Fibroblast of skin of abdomen (primary cell): ENCODE measurements around the gene LRRC71.

ENCODE experiments used
- DNase-seq: peaks from one replicate; pipeline ENCODE4 v3.0.0-alpha.2; 2013

Gene LRRC71

DNA sequence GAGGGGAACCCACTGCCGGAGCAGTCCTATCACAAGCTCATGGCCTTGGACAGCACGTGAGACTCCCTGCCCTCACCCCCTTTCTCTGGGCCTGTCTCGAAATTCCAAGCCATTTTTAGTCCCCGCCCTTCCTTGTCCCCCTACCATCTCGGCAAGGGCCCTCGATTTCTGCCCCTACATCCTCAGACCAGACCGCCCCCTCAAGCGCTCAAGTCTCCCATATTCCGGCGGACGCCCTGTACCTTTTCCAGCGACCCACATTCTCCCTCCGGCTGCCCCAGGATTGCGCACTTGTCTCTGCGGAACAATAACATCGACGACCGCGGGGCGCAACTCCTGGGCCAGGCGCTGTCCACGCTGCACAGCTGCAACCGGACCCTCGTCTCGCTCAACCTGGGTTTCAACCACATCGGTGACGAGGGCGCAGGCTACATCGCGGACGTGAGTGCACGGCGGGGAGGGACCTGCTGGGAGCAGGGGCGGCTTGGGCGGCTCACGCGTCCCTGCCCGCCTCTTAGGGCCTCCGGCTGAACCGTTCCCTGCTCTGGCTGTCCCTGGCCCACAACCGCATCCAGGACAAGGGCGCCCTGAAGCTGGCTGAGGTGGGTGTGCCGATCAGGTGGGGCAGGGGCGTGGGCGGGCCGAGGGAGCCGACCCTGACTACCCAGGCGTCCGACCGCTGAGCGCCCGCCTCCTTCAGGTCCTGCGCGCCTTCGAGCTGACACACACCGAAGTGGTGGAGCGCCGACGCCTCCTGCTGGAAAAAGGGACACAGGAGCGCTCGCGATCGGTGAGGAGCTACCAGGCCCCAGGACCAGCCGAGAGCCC, 7.0 kb downstream of the LRRC71 start:
- peak; percentile 71 for DNase-seq

DNA sequence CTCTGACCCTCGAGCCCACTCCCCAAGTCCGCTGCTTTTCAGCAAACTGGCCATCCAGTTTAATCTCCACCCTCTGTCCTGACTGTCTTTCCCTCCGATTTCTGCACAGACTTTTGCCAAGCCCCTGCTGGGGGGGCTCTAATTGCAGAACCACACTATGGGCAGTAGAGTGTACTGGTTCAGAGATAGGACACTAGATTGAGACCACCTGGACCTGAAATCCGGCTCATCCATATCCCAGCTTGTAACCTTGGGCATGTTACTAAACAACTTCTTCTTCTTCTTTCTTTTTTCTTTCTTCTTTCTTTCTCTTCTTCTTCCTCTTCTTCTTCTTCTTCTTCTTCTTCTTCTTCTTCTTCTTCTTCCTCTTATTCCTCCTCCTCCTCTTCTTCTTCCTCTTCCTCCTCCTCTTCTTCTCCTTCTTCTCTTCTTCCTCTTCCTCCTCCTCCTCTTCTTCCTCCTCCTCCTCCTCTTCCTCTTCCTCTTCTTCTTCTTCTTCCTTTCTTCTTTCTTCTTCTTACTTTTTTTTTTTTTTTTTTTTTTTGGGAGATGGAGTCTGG, 7.7 kb downstream of the LRRC71 start:
- DNase-seq = no peak

DNA sequence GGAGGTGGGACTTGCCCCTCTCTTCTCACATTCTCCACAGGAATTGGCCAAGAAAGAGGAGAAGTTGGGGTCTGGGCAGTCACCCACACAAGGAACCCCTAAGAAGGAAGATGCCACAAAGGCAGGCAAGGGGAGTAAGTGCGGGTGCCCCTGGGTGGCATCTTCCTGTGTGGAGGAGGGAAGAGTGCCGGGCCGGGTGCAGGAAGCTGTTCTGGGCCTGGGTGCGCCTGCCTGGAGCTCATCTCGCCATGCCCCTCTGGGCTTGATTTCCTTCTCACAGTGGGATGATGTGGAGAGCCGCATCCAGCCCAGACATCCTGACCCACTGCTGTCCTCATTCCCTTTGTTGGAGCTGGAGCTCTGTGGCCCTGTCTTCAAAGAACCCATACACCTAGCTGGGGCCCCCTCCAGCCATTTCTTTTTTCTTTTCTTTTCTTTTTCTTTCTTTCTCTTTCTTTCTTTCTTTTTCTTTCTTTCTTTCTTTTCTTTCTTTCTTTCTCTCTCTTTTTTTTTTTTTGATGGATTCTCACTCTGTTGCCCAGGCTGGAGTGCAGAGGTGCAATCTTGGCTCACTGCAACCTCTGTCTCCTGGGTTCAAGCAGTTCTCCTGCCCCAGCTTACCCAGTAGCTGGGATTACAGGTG, 9.3 kb downstream of the LRRC71 start:
- no peak for DNase-seq

DNA sequence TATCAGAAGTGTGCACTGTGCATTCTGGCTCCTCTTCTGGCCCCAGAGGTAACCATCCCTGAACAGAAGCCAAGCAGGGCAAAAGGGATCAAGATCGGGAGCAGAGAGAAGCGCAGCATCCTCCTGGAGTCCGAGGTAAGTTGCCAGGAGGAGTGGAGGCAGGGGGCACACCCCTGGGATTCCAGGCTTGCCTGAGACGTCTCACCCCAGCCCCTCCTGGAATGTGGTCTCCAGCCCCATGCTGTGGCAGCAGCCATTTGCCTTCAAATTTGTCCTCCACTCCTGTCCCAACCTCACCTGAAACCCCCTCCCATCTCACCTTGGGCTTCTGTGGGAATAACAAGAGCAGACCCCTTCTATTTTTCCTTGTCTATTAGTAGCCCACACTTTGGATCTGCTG, 10.1 kb downstream of the LRRC71 start:
- DNase-seq = no peak

DNA sequence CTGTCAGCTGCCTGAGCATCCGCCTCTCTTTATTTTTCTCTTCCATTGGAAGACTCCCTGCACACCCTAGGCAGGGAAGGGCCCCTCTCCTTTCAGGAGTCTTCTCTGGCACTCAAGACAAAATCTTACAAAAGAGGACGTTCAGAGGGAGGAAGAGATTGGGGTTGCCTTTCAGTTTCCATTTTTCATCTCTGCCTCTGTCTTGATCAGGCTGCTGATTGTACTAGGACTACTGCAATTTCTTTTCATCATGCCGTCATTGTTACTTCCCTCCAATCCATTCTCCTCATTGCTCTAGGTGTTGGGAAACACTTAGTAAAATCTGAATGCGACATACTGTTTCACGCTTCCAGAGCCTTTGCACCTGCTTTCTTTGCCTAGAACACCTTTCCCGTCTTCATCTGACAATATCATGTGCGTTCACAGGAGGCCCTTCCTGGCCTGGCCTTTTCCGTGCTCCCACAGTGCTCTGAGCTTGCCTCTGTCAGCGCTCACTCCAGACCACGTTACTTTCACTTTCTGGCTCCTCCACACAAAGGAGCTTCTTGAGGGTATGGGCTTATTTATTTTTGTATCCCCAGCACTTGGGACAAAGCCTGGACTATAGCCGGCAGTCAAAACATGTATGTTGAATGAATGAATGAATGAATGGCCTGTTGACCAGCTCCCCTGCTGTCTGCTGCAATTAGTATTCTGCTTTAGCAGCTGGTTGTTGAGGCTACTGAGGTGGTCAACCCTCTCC, 10.9 kb downstream of the LRRC71 start:
- DNase-seq = no peak

DNA sequence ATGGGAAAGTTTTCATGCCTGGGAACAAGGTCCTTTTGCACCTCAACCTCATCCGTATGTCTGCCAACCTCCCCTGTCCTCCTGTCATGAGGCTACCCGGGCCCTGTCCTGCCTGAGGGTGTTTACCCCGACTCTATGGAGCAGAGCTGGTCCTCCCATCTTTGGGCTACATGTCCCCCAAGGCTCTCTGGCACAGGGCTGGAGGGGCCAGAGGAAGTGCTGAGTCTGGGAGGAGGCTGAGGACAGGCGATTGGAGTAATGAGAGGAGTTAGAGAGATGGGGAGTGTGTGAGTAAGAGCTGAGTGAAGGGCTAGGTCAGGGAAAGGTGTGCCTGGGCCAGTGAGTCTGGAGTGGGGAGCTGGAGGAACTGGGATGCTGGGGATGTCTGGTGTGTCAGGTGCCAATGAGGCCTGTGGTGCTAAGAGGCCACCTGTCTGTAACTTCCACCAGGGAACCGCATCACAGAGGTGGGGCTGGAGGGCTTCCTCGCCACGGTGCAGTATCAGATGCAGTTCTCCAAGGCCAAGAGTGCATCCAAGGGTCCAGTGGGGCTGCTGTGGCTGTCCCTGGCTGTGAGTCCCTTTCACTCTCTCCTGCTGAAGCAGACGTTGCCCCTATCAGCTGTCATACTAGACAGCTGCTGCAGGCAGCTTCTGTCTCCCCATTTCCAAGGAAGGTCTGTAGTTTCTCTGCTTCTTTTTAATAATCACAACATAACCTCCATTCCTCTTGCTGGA, 11.7 kb downstream of the LRRC71 start:
- no peak for DNase-seq

DNA sequence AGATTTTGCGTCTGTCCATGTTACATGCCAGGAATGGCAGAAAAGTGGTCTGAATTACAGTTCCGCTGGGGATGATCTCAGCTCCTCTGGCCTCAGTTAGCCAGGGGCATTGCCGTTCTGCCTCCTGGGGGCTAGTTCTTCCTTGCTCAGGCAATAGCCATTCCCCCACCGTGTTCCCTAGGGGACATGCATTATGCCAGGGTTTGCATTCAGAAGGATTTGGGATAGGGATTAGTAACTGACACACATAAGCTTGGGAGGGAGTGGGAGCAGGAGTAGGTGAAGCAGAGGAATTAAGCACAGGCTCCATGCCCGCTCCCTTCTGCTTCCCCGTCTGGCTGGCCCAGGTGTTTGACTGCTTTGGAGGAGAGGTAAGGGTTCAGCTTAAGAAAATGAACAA, 12.7 kb downstream of the LRRC71 start:
- no peak for DNase-seq

DNA sequence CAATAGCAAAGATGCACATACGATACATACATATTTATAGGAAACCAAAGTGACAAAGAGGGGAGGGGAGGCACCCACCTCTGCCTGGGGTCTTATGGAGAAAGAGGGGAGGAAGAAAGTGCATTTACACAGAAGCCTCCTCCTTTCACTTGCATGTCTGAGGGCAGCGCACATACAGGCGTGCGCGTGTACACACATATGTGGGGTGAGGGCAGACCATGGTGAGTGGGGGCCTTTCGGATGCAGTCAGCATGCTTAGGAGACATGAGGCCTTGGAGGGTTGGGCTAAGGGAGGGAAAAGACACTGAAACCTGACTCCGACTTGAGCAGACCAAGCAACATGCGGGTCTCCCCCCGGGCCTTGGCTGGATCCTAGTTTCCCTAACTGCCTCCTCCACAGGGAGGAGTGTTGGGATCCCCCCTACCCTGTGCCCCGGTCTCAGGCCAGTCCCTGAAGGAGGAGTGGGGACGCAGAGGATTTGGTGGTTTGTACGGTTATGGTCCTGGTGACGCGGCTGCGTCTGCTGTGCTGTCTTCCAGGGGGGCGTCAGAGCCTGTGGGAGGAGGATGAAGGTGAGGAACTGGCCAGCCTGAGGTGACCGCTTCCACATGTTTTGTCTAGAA, 15.2 kb downstream of the LRRC71 start:
- no peak for DNase-seq

DNA sequence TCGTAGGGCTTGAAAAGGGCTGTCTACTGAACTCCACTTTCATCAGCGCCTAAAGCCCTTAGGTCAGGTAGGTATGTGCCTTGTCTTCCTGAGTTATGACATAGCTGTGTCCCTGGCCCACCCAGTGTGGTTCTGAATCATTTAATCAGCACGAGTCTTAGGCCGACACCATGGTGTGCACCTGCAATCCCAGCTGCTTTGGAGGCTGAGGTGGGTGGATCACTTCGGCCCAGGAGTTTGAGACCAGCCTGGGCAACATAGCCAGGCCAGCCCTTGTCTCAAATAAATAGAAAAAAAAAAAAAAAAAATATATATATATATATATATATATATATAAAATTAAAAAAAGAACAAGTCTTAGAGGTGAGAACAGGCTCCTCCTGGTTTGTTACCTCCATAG, 15.8 kb downstream of the LRRC71 start:
- DNase-seq = no peak

DNA sequence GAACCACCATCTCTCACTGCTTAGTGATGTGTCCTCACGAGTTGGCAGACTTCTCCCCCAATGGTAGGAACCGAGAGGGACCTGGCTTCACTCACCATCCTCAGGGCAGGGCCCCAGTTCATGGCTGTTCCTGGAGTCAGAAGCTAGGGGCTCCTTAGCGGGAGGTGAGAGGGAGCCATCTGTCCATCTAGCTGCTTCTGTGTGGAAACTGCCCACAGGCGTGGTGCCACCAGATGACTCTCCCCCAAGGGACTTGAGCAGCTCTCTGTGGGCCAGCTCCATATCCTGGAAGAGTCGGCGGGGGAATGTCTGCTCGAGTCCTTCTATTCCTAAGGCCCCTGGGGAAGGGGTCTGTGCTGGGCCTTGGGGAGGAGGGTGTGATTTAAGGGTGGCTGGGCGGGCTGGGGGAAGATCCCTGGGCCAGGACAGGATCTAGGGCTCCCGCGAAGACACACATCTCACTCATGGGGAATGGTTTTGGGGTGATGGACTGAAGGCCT, 16.3 kb downstream of the LRRC71 start:
- DNase-seq = no peak

DNA sequence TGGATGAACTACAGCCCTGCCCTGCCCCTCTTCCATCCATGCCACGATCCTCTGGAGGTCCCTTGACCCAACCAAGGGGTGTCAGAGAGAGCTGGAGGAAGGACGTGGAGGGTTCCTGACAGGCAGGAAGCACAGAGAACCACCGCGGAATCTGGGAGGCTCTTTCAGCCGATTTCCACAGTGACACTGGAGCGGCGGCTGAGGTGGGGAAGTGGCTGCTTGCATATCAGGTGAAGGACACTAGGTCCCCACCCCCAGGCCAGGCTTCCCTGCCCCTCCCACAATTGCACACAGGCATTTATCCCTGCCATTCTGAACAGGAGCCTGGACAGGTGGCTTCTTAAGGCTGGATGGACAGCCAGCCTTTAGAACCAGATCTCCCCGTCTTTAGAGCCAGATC, 17.5 kb downstream of the LRRC71 start:
- DNase-seq = no peak

DNA sequence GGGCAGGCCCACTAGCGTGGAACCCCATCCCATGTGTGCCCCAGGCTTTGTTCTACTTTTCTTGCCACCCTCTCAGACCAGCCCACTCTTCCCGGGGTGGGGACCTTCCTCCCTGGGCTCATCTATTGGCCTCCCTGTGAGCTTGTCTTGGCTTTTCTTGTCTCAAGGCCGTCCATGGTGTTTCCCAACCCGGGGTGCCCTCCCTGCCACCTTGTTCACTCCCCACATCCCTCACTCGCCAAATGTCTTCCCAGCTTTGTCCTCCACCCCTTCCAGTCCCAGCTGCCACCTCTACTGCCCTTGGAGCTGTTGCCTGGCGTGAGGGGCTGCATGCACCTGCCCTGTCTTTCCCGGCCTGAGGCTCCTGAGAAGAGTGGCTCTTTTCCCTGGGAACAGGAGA, 18.4 kb downstream of the LRRC71 start:
- DNase-seq = no peak

DNA sequence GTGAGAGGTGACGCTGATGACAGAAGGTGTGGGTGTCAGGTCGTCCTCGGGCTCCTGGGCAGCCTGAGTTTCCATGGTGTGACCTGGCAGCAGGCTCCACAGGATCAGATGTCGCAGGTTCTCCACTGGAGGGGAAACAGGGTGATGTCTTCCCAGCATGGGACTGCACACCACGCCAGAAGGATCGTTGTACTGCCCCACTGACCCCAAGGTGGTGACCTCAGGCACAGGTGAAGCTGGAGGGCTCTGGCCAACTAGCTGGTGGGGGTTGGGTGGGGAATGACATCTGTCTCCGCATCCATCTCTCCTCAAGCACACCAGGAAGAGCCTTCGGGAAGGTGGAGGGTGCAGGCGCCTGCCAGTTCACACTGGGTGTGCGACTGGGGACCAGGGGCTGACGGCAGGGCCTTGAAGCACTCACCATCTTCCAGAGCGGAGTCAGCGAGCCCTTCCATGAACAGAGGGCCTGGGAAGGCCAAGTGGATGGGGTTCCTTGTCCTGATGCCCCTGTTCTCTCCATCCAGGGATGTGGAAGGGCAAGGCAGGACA, 19.4 kb downstream of the LRRC71 start:
- DNase-seq = no peak

DNA sequence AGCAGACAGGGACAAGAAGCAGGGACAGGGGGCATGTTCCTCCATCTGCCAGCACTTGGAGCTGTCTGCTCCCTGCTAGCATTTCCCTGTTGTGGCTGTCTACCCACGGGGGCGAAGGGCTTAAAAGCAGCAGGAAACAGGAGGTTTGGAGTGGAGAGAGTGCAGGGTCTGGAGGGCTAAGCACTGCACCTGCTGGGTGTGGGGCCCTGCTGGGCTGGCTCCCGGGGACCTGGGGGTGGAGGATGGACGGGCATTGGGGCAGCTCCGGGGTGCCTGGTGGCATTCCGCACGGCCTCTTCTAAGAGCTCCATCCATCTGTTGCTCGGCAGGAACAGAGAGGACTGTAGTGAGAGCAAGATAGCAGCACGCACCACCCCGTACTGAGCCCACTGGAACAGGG, 21.2 kb downstream of the LRRC71 start:
- DNase-seq = no peak

DNA sequence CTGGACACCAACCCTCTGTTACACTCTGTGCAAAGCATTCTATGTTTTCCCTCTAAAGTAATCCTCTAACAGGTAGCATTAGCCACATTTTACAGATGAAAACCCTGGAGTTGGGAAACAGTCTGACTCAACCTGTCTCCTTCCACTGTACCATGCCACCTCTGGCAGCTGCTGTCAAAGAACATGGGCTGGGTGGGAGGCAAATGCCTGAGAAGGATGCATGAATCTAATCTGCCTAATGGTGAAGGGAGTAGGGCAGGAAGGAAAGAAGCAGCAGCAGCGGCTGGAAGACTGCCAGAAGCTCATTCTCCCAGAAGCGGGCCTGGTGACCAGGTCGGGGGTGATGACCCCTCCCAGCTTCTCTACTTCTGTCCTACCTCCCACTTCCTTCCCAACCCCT, 21.7 kb downstream of the LRRC71 start:
- DNase-seq = no peak

DNA sequence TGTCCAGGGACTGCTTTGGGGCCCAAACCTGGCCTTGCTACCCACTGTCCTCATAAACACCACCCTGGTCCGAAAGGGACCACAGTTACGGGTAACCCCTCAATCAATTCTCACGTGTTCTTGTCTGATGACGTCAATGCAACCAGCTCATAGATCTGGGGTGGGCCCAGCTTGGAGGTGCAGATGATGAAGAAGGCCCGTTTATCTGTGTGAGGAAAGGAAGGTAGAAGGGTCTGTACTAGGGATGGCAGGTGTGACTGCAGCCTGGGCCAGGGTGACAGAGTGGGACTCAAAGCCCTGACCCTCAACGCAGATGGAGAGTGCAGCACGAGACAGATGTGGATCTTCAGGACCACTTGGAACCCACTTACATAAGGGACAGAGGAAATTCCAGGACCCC, 22.1 kb downstream of the LRRC71 start:
- no peak for DNase-seq

DNA sequence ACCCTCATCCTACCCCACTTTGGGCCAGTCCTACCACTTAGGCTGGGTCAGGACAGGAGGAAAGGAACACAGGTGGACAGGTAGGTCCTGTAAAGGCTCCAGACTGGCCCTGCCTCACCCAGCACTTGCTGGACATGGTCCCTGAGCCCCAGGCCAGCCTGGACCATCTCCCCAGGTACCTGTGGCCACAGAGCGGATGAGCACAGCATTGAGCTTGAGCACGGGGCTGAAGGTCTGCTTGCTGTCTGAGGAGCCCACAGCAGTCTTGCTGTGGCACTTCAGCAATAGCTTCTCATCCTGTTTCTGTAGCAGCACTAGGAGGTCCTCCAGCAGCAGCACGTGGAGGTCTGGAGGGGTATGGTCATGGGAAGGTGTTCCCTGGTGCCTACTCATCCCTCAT, 23.3 kb downstream of the LRRC71 start:
- DNase-seq = no peak

DNA sequence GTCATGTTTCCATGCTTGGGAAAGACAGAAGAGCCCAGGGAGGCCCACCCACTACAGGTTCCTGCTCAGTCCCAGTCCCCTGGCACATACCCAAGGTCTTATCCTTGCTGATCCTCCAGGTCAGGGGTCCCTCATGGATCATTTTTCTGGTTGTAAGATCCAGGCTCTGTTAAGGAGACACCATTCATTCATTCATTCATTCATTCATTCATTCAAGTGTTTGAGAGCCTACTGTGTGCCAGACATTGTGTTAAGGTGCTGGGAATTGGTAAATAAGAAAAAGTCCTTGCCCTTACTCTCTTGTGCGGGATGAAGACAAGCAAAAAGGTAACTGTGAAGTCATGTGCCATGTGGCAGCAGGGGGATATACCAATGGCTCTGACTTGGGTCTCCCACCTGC, 23.8 kb downstream of the LRRC71 start:
- DNase-seq = no peak

DNA sequence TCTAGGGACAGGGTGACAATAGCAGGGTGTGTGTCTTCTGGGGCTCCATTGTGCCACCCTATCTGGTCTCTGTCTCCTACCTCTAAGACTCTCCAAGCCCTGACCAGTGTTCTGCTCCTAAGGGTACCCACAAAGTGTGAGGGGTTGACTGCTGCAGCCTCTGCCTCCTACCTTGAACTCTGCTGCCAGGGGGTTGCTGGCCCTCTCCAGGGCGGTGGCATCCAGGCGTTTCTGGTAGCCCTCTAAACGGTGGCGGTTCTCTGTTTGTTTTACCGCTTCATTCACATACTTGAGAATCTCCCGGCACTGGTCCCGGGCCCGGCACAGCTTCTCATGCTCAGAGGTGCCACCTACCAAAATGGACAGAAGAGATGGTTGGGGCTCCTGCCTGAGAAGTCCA, 24.4 kb downstream of the LRRC71 start:
- DNase-seq = no peak

DNA sequence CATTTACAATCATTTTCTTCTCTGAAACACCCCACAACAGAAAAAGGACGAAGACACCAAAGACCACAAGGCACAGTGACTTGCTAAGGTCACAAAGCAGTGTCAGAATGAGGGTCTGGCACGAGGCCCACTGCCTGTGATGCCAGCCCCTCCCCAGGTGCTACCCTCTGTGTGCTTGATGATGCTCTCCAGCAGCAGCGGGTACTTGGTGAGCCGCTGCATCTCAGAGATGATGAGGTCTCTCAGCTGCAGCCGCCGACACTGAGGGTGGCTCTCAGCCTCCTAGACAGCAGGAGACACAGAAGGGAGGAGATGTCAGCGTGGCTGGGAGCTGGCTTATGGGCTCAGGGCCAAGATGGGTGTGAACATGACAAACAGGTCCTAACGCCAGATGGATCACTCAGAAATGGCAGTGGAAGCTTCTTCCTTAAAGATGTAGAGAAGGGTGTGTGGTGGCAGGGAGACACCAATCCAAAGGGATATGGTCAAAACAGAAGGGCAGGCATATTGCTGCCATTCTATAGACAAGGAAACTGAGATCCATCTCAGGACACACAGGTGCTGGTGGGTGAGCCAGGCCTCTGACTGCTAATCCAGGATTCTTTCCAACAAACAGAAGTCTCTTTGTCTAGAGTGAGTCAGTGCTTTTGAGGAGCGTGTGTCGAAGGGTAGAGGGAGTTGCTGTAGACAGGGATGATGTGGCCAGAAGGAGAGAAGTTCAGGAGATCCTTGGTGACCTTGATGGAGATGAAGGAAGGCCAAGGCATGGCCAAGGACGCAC, 25.6 kb downstream of the LRRC71 start:
- no peak for DNase-seq

DNA sequence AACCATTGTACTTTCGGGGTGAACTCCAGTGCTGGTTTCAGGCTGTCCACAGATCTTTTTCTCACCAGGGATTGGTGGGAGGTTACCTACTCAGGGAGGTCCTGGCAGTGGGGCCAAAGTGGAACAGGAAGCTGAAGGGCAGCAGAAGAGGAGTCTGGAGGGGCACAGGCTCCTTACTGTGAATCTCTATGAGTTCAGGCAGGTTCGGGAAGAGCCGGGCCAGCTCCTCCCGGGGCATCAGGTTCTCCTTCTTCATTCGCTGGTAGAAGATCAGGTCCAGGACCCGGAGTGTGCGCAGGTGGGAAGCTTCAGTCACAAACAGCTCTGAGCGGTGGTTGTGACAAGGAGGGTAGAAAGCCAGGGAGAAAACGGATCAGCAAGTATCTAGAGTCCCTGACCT, 26.7 kb downstream of the LRRC71 start:
- no peak for DNase-seq
